Fibroblast of lung (primary cell): ENCODE data around the gene HSD17B3.

Experiments used
- EZH2 ChIP-seq: IDR thresholded peaks from 2 replicates; pipeline ENCODE4 v1.5.1; 2012; ENCODE audit warnings: low read length, control low read depth, mild to moderate bottlenecking; ENCODE audit errors: missing control alignments
- TF ChIP-seq, protein P1 (sequence below), 2 donors: IDR thresholded peaks in 1 of 2; conservative IDR thresholded peaks in 1 of 2; 1 replicate in 1 of 2; 2 replicates in 1 of 2; pipeline ENCODE4 v1.5.1; 2011 to 2012; ENCODE audit warnings: low read length in 2 of 2, control low read depth in 1 of 2, inconsistent platforms in 1 of 2, low read depth in 1 of 2, mild to moderate bottlenecking in 1 of 2

DNA sequence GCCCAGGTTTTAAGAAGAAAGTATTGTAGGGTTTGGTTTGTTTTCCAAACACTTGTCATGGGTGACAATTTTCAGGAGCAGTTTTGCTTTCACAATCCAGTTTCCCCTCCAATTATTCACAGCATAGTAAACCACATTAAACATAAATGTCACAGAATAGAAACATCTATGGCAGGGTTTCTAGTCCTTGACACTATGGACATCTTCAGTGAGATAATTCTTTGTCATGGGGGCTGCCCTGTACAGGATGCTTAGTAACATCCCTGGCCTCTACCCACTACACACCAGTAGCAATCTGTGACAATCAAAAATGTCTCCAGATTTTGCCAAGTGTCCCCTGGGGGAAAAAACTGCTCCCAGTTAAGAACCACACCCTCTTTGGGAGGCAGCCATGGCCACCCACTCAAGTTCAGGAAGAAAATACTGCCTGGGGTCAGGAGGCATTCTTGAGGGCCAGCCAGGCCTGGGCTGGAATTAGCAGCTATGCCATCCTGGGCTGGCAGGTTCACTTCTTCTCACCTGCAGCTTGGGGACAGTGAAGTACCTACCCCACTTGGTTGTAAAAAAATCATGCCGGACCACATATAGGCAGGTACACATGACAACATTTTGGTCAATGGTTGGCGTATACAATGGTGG lies 116.3 kb downstream of the HSD17B3 start:
- TF ChIP-seq, protein P1, sequence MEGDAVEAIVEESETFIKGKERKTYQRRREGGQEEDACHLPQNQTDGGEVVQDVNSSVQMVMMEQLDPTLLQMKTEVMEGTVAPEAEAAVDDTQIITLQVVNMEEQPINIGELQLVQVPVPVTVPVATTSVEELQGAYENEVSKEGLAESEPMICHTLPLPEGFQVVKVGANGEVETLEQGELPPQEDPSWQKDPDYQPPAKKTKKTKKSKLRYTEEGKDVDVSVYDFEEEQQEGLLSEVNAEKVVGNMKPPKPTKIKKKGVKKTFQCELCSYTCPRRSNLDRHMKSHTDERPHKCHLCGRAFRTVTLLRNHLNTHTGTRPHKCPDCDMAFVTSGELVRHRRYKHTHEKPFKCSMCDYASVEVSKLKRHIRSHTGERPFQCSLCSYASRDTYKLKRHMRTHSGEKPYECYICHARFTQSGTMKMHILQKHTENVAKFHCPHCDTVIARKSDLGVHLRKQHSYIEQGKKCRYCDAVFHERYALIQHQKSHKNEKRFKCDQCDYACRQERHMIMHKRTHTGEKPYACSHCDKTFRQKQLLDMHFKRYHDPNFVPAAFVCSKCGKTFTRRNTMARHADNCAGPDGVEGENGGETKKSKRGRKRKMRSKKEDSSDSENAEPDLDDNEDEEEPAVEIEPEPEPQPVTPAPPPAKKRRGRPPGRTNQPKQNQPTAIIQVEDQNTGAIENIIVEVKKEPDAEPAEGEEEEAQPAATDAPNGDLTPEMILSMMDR (conservative IDR thresholded peaks at IDR 0.05 in 1 of 2, IDR thresholded peaks at IDR 0.05 in 1 of 2; ENCODE audit: low read depth in 1 of 2, low read length in 2 of 2) = no peak
- no peak for TF ChIP-seq EZH2
